Suppressor macrophage treated with lipopolysaccharide for 1 hour (primary cell): Measurements from ENCODE around the gene ATP5F1C.
A peak's percentile ranks its signal among the peaks of the same experiment; 100 is the strongest.
"Not testable (repeated sequence)": the region's sequence is repeated elsewhere in the genome, so short reads cannot be mapped to it uniquely, and the experiment has no call there.

Experiments
- DNase-seq, 3 donors: peaks; one replicate each; pipeline ENCODE4 v3.0.0-alpha.2; 2020 to 2022

Gene ATP5F1C

GRCh38 chr10:7794251-7795026, 6.5 kb downstream of the ATP5F1C start:
- peak; percentile 47 to 65 (median 49) for DNase-seq

GRCh38 chr10:7795605-7796004, 7.6 kb downstream of the ATP5F1C start:
- DNase-seq: no peak

GRCh38 chr10:7797582-7797981, 9.6 kb downstream of the ATP5F1C start:
- peak in 2 of 3 donors; percentile 32 to 37 for DNase-seq

GRCh38 chr10:7802606-7803005, 14.6 kb downstream of the ATP5F1C start:
- no peak for DNase-seq

- DNase-seq: no peak
Observed at GRCh38 chr10:7804216-7804615, 16.2 kb downstream of the ATP5F1C start.

GRCh38 chr10:7804741-7805140, 16.8 kb downstream of the ATP5F1C start:
- no peak for DNase-seq

GRCh38 chr10:7808686-7809267, 20.8 kb downstream of the ATP5F1C start:
- no peak for DNase-seq

GRCh38 chr10:7810443-7810842, 22.5 kb downstream of the ATP5F1C start:
- no peak for DNase-seq

GRCh38 chr10:7811000-7811399, 23.0 kb downstream of the ATP5F1C start:
- no peak for DNase-seq

GRCh38 chr10:7811743-7812142, 23.8 kb downstream of the ATP5F1C start:
- not testable (repeated sequence) for DNase-seq

- no peak for DNase-seq
Observed at GRCh38 chr10:7813481-7813880, 25.5 kb downstream of the ATP5F1C start.

- no peak for DNase-seq
Observed at GRCh38 chr10:7817576-7817975, 29.6 kb downstream of the ATP5F1C start.

GRCh38 chr10:7817984-7818294, 30.0 kb downstream of the ATP5F1C start:
- DNase-seq: peak in 2 of 3 donors; percentile 6 to 19

GRCh38 chr10:7818295-7819120, 30.5 kb downstream of the ATP5F1C start, which contains the start of gene TAF3:
TSS of gene TAF3 (plus strand) at chr10:7818505. CDS start at chr10:7818710, 205 bp downstream.
- peak; percentile 90 to 96 (median 95) for DNase-seq

GRCh38 chr10:7819121-7819460, 31.1 kb downstream of the ATP5F1C start:
- peak; percentile 54 to 61 (median 58) for DNase-seq

GRCh38 chr10:7824251-7824650, 36.3 kb downstream of the ATP5F1C start:
- DNase-seq: no peak

GRCh38 chr10:7826971-7827370, 39.0 kb downstream of the ATP5F1C start:
- DNase-seq: no peak

- DNase-seq: no peak
Observed at GRCh38 chr10:7829289-7829834, 41.4 kb downstream of the ATP5F1C start.

GRCh38 chr10:7832060-7832459, 44.1 kb downstream of the ATP5F1C start:
- no peak for DNase-seq

GRCh38 chr10:7833210-7833609, 45.2 kb downstream of the ATP5F1C start:
- DNase-seq: no peak

- no peak for DNase-seq
Observed at GRCh38 chr10:7834262-7834661, 46.3 kb downstream of the ATP5F1C start.

- DNase-seq: no peak
Observed at GRCh38 chr10:7836571-7836970, 48.6 kb downstream of the ATP5F1C start.

- no peak for DNase-seq
Observed at GRCh38 chr10:7846591-7846990, 58.6 kb downstream of the ATP5F1C start.
